ENCODE results near the gene GUCY1A1.

GUCY1A1 gene

GRCh38 chr4:155660436-155660835, 6.2 kb upstream of the GUCY1A1 start:
- DNase-seq = no peak

- no peak for DNase-seq
Measured at GRCh38 chr4:155665054-155665453, 1.6 kb upstream of the GUCY1A1 start.

DNA sequence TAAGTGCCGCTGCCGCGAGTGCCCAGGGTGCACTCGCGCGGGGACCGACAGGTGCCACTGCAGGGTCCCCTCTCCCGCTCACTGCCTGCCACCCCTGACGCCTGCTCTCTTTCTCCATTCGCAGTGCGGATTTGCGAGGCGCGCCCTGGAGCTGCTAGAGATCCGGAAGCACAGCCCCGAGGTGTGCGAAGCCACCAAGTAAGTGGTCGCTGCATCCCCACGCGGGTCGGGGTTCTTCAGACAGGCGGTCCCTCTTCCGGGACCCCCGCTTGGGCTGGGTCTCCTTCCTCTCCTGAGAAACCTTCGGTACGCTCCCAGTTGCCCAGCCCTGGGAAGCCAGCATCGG, 547 bp downstream of the GUCY1A1 start:
- DNase-seq = no peak

DNA sequence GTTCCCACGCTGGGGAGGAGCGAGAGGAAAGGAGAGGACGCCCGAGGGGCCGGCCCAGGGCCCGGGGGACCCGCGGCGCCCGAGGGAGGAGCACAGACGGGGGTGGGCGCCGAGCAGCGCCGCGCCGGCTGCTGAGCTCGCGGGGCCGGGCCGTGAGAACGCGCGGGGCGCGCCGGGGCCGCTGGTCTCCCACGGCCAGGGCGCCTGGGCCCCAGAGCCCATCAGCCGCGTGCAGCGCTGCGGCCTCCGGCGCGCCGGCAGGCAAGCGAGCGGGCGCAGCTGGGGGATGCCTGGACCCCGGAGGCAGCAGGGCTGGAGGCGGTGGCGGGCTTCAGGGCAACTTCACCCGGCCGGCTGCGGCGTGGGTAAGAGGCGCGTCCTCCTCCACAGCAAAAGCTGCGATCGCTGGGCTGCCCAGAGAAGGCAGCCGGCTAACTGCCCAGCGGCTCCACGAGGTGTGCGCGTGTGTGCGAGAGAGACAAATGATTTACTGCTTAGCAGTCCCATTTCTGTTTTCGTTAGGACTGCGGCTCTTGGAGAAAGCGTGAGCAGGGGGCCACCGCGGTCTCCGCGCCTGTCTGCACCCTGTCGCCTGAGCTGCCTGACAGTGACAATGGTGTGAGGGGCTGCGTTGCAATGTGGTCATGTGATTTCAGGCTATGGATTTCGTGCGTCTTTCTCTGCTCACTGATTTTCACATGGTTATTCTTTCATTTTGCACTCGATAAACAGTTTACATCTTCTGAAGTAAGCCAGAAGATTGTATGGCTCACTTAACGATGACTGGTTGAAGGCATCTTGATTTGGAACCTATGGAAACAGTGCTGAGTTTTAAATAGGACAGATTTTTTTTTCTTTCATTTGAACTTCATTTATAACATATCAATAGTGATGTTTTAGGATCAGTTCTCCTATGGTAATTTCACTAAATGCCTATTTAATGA, 1.2 kb downstream of the GUCY1A1 start:
- no peak for DNase-seq

- DNase-seq = no peak
Measured at GRCh38 chr4:155668707-155669220, 2.1 kb downstream of the GUCY1A1 start.

DNA sequence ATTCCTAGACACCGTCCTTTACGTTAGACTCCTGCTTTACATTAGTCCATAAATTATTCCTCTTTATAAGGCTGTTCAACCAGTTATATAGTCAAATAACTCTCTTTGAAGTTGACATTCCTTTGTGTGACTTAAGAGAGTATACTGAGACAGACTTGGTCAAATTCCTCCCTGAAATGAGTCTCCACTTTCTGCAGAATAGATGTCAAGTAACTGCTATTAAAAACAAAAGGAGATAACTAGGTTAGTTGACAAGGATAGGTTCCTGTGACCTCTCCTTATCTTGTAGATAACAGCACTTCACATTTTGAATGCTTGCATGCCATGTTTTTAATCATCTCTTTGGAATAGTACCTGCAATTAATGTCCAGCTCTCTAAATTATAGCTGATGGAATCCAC, 5.7 kb downstream of the GUCY1A1 start:
- no peak for DNase-seq

DNA sequence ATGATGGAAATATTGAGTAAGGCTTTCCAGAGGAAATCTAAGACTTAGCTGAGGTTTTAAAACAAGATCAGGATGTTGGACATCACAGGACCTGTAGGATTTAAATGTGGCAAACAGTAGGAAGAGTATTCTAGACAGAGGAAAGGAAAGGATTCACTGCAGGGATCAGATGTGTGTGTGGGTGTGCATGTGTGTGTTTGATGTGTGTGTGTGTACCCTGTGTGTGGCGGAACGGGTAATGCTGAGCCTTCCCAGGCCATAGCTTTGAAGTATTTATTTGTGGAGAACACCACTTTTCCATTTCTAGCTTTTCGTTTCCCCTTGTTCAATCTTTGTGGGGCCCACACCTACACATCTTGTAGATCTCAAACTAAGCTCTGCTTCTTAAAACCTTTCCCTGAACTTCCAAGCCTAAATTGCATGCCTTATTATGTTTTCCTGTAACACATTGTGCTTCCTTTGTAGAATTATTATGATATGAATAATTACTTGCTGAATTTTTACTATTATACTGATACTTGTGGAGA, 6.9 kb downstream of the GUCY1A1 start:
- DNase-seq = no peak

- no peak for DNase-seq
Measured at GRCh38 chr4:155674669-155675071, 8.0 kb downstream of the GUCY1A1 start.

- DNase-seq = peak; percentile 77
Measured at GRCh38 chr4:155675709-155676429, 9.2 kb downstream of the GUCY1A1 start.

DNA sequence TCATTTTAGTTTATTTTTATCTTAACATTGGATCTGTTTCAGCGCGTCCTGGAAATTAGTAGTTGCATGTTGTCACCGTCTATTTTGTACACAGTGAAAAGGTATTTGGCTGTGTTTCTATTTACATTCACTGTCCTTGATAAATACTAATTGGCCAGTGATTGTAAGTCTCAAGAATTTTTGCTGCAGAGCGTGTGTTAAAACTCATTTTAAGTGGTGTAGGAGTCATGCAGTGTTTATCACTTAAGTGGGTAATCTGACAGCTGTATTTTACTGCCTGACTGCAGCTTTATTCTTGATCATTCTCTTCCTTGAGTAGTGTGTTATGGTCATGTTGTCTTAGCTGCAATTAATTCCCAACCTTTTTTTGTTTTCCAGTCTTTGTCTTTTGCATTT, 9.8 kb downstream of the GUCY1A1 start:
- no peak for DNase-seq

DNA sequence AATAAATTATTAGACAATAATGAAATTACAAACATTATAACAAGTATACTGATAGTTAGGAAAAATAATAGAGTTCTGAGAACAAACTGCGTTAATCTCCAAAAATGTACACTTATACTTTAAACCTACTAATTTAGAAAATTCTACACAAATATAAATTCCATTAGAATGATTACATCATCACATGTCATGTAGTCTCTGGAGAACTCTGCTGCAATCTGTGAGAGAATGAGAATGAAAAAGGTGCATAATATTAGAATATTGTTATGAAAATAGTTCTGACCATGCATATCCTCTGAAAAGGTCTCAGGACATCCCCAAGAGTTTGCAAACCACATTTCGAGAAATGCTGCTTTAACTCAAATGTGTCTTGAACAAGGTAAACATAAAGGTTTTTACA, 11.4 kb downstream of the GUCY1A1 start:
- DNase-seq = no peak

DNA sequence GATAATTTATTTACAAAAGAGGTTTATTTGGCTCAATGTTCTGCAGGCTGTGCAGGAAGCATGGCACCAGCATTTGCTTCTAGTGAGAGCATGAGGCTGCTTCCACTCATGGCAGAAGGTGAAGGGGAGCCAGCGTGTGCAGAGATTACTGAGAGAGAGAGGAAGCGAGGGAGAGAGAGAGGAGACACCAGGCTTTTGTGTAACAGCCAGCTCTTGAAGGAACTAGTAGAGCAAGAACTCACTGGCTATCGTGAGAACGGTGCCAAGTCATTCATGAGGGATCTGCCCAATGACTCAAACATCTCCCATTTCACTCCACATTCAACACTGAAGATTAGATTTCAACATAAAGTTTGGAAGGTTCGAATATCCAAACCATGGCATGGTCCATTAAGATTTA, 12.7 kb downstream of the GUCY1A1 start:
- no peak for DNase-seq

DNA sequence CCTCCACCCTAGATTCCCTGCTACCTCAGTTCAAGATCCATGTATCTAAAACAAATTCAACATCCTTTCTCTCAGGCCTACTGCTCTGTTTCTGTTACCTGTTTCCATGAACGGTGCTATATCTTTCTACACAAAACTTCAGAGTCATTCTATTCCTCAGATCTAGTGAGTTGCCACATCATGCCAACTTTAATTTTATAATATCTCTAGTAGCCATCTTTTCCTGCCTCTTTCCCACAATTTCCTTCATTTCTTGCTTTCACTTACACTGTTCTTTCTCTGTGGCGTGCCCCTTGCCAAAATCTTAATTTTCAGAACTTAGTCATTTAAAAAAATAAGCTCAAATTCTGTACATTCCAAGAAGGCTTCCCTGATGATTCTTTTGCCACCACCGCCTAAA, 15.2 kb downstream of the GUCY1A1 start:
- DNase-seq = no peak

DNA sequence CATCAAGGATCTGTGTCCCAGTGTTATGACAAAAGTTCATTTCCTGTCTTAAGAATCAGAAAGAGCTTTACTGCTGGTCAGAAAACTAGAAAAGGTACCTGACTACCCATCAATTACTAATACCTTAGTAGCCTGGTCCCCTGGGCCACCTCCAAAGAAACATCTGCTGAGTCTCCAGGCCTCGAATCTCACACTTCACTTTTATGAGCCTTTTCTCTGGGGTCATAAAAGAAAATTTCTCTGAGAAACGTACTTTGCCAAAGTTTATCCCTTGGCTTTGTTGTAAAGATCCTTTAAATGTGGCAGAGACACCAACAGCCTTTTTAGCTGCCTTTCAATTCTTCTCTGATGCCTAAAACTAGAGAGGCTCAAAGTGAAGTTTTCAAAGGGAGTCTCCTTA, 17.8 kb downstream of the GUCY1A1 start:
- no peak for DNase-seq

DNA sequence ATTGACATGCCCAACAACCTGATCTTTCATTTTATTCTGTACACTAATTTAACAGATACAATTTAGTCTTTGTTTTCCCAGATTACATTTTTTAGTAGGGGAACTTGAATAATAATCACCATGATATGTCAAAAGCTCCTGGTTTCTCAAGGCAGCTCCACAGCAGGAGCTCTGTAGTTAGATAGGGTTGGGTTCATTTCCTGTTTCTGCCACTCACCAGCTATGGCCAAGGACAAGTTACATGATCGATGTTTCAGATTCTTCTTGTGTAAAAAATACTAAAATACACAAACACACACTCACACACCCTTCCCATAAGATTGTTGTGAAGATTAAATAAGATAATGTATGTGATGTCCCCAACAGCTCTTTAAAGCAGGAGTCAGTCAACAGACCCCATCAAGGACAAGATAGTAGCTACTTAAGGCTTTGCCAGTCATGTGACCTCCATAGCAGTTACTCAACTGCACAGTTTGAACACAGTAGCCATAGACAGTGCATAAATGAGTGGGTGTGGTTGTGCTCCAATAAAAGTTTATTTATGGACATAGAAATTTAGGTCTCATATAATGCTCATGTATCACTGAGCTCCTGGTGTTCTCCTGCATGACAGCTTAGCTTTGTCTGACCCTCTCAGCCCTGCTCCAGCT, 18.4 kb downstream of the GUCY1A1 start:
- no peak for DNase-seq

- no peak for DNase-seq
Measured at GRCh38 chr4:155687380-155687982, 20.8 kb downstream of the GUCY1A1 start.

GRCh38 chr4:155688211-155688610, 21.6 kb downstream of the GUCY1A1 start:
- DNase-seq = no peak

DNA sequence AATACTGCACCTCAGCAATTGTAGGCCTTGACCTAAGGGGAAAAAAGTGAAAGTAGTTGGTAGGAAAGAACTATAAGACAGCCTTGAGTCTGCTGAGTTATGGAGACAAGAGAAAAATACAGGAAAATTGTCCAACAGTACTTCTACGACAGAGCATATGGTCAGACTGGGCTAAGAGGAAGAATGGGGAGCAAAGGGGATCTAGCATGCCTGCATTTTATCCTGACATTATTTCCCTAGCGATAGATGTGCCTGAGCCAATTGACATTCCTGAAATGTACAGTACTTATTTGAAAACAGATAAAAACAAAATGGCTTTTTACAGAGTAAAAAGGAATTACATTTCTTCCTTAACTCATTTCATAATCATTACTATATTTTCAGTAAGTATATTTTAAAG, 22.2 kb downstream of the GUCY1A1 start:
- DNase-seq = no peak

DNA sequence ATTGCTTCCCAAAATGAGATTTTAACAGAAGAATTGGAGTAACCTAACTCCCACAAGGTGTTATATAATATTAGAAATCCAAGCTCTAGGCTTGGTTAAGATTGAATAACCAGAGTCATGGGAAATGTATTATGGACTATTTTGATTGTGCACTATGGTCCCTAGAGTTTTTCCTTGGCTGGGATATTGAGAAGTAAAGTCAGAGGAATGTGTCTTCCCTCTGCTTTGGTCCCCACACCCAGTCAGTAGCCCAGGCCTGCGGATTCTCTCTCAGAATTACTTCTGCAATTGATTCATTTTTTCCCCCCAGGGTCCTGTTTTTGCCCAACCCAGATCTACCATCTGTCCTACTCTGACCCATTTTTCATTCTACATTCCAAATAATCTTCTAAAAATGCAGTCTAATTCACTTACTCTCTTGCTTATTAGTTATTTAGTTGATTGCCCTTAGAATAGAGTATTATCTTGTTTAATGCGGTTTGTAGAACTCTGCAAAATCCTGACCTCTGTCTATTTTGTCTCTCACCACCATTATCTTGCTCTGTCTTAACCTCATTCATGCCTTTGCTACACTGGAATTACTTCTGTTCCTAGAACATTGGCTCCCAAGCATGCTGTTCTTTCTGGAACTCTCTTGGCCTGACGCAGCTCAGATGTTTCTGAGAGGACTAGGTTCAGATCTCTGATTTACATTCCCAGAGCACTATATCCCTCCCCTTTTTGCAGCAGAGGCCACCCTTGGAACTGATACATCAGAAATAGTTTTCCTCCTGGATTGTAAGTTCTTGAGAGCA, 23.6 kb downstream of the GUCY1A1 start:
- no peak for DNase-seq

DNA sequence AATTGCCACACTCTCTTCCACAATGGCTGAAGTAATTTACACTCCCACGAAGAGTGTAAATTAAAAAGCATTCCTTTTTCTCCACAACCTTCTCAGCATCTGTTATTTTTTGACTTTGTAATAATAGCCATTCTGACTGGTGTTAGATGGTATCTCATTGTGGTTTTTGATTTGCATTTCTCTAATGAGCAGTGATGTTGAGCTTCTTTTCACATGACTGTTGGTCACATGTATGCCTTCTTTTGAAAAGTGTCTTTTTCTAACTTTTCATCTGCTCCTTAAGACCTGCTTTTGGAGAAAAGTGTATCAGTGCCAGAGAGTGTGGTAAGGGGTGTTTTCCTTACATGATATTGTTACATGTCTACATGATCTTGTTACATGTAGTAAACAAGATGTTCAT, 25.7 kb downstream of the GUCY1A1 start:
- DNase-seq = no peak

- DNase-seq = no peak
Measured at GRCh38 chr4:155693015-155693663, 26.5 kb downstream of the GUCY1A1 start.

All from GF-D8 (cell line).